ENCODE data around the gene SFR1.

DNA sequence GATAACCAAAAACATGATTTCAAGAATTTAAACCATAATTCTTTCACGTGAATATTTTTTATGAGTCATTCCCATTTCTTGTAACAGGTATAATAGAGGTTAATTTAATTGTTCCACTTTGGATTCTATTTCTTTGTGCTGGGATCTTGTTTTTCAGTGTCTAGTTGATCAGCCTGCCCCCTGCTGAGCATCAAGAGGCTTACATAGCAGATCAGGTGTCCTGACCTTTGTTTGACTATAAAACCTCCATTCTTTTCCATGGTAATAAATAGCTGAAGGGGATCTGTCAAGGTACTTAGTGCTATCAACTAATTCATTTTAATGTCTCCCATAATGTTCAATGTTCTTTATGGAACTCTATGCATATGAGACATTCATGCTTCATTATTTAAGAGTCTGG lies 41.2 kb upstream of the SFR1 start:
- TF ChIP-seq, protein P1, sequence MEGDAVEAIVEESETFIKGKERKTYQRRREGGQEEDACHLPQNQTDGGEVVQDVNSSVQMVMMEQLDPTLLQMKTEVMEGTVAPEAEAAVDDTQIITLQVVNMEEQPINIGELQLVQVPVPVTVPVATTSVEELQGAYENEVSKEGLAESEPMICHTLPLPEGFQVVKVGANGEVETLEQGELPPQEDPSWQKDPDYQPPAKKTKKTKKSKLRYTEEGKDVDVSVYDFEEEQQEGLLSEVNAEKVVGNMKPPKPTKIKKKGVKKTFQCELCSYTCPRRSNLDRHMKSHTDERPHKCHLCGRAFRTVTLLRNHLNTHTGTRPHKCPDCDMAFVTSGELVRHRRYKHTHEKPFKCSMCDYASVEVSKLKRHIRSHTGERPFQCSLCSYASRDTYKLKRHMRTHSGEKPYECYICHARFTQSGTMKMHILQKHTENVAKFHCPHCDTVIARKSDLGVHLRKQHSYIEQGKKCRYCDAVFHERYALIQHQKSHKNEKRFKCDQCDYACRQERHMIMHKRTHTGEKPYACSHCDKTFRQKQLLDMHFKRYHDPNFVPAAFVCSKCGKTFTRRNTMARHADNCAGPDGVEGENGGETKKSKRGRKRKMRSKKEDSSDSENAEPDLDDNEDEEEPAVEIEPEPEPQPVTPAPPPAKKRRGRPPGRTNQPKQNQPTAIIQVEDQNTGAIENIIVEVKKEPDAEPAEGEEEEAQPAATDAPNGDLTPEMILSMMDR (conservative IDR thresholded peaks at IDR 0.05; ENCODE audit: low read length), result peak; percentile 76
- TF ChIP-seq EZH2phosphoT487 (IDR thresholded peaks at IDR 0.05; ENCODE audit: borderline replicate concordance, low read depth, low read length), result no peak
